ENCODE results near the gene APOBEC3G.
"Not testable (repeated sequence)": the region's sequence is repeated elsewhere in the genome, so short reads cannot be mapped to it uniquely, and the experiment has no call there.

APOBEC3G gene

GRCh38 chr22:39077026-39077840, at the start of gene APOBEC3G:
TSS of gene APOBEC3G (plus strand) at chr22:39077275. CDS start at chr22:39077362, 87 bp downstream.
- DNase-seq = peak; percentile 92 to 94
- TF ChIP-seq POLR2A (IDR thresholded peaks at IDR 0.05; ENCODE audit: low read length) = peak; percentile 62

GRCh38 chr22:39027717-39028116, 49.4 kb upstream of the APOBEC3G start:
- TF ChIP-seq POLR2A (IDR thresholded peaks at IDR 0.05; ENCODE audit: low read length) = no peak
- no peak for DNase-seq

DNA sequence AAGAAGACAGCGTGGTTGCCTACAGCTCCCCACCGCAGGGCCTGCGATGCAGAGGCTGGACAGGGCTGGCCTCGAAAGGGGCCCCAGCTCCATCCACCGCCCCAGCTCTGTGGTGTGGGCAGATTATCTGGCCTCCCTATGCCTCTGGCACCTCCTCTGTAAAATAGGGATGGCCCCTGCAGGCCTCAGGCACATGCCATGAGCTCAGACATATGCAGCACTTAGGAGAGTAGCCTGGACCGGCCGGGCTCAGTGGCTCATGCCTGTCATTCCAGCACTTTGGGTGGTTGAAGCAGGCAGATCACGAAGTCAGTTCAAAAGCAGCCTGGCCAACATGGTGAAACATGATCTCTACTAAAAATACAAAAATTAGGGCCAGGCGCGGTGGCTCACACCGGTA, 48.8 kb upstream of the APOBEC3G start:
- DNase-seq = no peak
- TF ChIP-seq GATA1 (IDR thresholded peaks at IDR 0.05; ENCODE audit: low read depth, low read length) = no peak
- TF ChIP-seq POLR2A (IDR thresholded peaks at IDR 0.05; ENCODE audit: low read length) = no peak

- TF ChIP-seq GATA1 (IDR thresholded peaks at IDR 0.05; ENCODE audit: low read depth, low read length) (no peak), POLR2A (IDR thresholded peaks at IDR 0.05; ENCODE audit: low read length) (no peak)
- DNase-seq = no peak
Observed at GRCh38 chr22:39029227-39029626, 47.8 kb upstream of the APOBEC3G start.

- DNase-seq = no peak
- no peak for TF ChIP-seq GATA1 (IDR thresholded peaks at IDR 0.05; ENCODE audit: low read depth, low read length)
- no peak for TF ChIP-seq POLR2A (IDR thresholded peaks at IDR 0.05; ENCODE audit: low read length)
Observed at GRCh38 chr22:39030705-39031104, 46.4 kb upstream of the APOBEC3G start.

DNA sequence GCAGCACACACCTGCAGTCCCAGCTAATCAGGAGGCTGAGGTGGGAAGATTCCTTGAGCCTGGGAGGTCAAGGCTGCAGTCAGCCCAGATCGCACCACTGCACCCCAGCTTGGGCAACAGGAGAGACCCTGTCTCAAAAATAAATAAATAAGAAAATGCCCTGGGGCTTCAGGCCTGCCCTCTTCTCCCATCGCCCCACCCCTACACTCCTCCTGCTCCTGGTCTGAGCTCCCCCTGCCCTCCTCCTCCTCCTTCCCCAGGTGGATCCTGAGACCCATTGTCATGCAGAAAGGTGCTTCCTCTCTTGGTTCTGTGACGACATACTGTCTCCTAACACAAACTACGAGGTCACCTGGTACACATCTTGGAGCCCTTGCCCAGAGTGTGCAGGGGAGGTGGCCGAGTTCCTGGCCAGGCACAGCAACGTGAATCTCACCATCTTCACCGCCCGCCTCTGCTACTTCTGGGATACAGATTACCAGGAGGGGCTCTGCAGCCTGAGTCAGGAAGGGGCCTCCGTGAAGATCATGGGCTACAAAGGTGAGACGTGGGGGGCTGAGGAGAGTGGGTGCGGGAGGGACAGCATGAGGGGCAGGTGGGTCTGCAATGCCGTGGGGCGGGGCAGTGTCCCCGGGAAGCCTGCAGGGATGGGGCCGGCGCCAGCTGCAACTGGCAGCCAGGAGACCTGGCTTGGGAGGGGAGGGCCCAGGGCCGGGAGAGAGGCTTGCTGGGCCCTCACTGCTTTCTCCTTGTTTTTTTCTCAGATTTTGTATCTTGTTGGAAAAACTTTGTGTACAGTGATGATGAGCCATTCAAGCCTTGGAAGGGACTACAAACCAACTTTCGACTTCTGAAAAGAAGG, 45.4 kb upstream of the APOBEC3G start:
- not testable (repeated sequence) for DNase-seq

DNA sequence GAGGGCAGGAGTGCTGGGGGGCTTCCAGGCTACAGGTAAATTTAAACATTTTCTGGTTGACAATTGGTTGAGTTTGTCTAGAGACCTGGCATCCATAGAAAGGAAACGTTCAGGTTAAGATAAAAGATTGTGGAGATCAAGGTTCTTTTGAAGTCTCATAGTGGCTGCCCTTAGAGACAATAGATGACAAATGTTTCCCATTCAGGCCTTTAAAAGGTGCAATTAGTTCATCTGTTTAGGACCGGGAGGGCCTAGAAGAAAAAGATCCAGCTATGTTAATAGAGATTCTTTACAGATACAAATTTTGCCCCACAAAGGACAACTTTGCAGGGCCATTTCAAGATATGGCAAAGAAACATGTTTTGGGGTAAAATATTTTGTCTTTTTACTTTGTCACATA, 40.0 kb upstream of the APOBEC3G start:
- not testable (repeated sequence) for DNase-seq

DNA sequence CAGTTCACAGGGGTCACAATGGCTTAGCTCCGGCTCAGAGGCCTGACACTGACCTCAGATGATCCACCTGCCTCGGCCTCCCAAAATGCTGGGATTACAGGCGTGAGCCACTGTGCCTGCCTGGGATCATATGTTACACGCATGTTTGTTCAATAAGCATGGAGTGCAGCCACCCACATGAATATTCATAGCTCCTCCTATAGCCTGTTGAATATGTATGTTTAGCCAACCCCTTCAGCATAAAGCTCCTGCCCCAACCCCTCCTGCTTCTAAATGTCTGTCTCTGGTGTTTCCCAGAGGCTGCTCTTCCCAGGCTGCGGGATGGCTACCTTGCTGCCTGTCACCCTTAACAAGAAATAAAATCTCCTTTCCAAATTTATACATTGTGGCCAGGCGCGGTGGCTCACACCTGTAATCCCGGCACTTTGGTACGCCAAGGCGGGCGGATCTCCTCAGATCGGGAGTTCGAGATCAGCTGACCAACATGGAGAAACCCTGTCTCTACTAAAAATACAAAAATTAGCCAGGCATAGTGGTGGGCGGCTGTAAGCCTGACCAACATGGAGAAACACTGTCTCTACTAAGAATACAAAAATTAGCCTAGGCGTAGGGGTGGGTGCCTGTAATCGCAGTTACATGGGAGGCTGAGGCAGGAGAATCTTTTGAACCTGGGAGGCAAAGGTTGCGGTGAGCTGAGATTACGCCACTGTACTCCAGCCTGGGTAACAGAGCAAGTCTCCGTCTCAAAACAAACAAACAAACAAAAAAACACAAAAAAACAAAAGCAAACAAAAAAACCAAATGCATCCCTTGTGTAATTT, 37.6 kb upstream of the APOBEC3G start:
- TF ChIP-seq POLR2A (IDR thresholded peaks at IDR 0.05; ENCODE audit: low read length) (no peak), GATA1 (IDR thresholded peaks at IDR 0.05; ENCODE audit: low read depth, low read length) (no peak)
- no peak for DNase-seq

DNA sequence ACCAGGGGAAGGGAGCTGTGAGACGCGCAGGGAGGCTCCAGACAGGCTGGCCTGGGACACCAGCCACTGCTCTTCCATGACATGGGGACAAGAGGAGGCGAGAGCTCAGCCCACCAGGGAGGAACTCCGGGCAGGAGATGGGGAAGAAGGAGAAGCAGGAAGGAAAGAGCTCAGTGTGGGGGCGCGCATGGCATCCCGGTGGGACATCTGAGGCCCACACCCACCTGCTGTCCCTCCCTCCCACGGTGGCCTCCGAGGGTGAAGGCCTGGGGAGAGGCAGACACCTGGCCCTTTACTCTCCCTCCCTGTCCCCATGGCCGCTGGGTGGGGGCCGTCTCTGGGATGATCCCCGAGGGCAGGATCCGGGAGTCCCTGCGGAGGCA, 36.9 kb upstream of the APOBEC3G start:
- peak in 1 of 2 experiments; percentile 49 for DNase-seq

- peak in 1 of 2 experiments; percentile 91 for DNase-seq
- TF ChIP-seq POLR2A (IDR thresholded peaks at IDR 0.05; ENCODE audit: low read length) = peak; percentile 47
Observed at GRCh38 chr22:39040538-39041296, 36.4 kb upstream of the APOBEC3G start, which contains the start of gene APOBEC3F. TSS of gene APOBEC3F (plus strand) at chr22:39040864. CDS start at chr22:39040961, 97 bp downstream.

GRCh38 chr22:39041908-39042307, 35.2 kb upstream of the APOBEC3G start:
- no peak for TF ChIP-seq POLR2A (IDR thresholded peaks at IDR 0.05; ENCODE audit: low read length)
- TF ChIP-seq GATA1 (IDR thresholded peaks at IDR 0.05; ENCODE audit: low read depth, low read length) = no peak
- DNase-seq = no peak

- not testable (repeated sequence) for DNase-seq
Observed at GRCh38 chr22:39043063-39043462, 34.0 kb upstream of the APOBEC3G start.

DNA sequence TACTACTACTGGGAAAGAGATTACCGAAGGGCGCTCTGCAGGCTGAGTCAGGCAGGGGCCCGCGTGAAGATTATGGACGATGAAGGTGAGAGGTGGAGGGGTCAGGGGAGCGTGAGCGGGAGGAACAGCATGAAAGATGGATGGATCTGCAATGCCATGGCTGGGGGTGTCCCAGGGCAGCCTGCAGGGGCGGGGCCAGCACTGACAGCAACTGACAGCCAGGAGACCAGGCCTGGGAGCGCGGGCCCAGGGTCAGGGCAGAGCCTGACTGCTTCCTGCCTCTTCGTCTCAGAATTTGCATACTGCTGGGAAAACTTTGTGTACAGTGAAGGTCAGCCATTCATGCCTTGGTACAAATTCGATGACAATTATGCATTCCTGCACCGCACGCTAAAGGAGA, 31.9 kb upstream of the APOBEC3G start:
- not testable (repeated sequence) for DNase-seq

DNA sequence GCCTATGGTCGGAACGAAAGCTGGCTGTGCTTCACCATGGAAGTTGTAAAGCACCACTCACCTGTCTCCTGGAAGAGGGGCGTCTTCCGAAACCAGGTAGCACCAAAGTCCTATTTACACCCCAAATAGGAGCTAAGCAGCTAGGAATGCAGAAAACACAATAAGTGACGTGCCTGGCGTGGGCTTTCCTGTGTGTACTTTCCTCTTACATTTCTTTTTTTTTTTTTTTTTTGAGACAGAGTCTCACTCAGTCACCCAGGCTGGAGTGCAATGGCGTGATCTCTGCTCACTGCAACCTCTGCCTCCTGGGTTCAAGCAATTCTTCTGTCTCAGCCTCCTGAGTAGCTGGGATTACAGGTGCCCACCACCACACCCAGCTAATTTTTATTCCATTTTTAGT, 27.6 kb upstream of the APOBEC3G start:
- not testable (repeated sequence) for DNase-seq

- not testable (repeated sequence) for DNase-seq
Observed at GRCh38 chr22:39051844-39052495, 25.1 kb upstream of the APOBEC3G start.

All from erythroblast (primary cell).